GM23248 (cell line): Measurements from ENCODE around the gene SOBP. TPM values are rescaled to one million over a fixed set of nuclear protein-coding genes. Genes with fewer than 3 reads are reported as not detected.

ENCODE experiments used
- DNase-seq: peaks from one replicate; pipeline ENCODE4 v3.0.0-alpha.2; 2015
- H2AFZ ChIP-seq: fragments of 200-600 bp; sonication (generic); 2 replicates; pipeline ENCODE4 v1.6.1; 2016; ENCODE audit warnings: antibody characterized with exemption
- H3F3A ChIP-seq: fragments of 200-600 bp; sonication (generic); 2 replicates; pipeline ENCODE4 v1.6.1; 2016; ENCODE audit warnings: mild to moderate bottlenecking, antibody characterized with exemption, mixed run types; ENCODE audit not compliant: insufficient read depth
- H3K27ac ChIP-seq: fragments of 200-600 bp; sonication (generic); 2 replicates; pipeline ENCODE4 v1.5.1; 2016; ENCODE audit warnings: mild to moderate bottlenecking
- H3K27me3 ChIP-seq: fragments of 200-600 bp; sonication (generic); replicated peaks from 2 replicates; pipeline ENCODE4 v1.6.1; 2016; ENCODE audit warnings: mild to moderate bottlenecking; ENCODE audit not compliant: insufficient read depth
- H3K36me3 ChIP-seq: fragments of 200-600 bp; sonication (generic); 2 replicates; pipeline ENCODE4 v1.6.1; 2016; ENCODE audit warnings: low read depth, mild to moderate bottlenecking
- H3K4me1 ChIP-seq: fragments of 200-600 bp; sonication (generic); 2 replicates; pipeline ENCODE4 v1.6.1; 2016; ENCODE audit warnings: mild to moderate bottlenecking; ENCODE audit not compliant: insufficient read depth
- H3K4me2 ChIP-seq: fragments of 200-600 bp; sonication (generic); one replicate; pipeline ENCODE4 v1.6.1; 2016; ENCODE audit warnings: mild to moderate bottlenecking; ENCODE audit not compliant: unreplicated experiment
- H3K4me3 ChIP-seq: fragments of 200-600 bp; sonication (generic); 2 replicates; pipeline ENCODE4 v1.5.1; 2016; ENCODE audit warnings: mild to moderate bottlenecking
- H3K79me2 ChIP-seq: fragments of 200-600 bp; sonication (generic); 2 replicates; pipeline ENCODE4 v1.6.1; 2016; ENCODE audit warnings: mild to moderate bottlenecking; ENCODE audit not compliant: insufficient read depth
- H3K9ac ChIP-seq: fragments of 200-600 bp; sonication (generic); 2 replicates; pipeline ENCODE4 v1.6.1; 2016; ENCODE audit warnings: mild to moderate bottlenecking
- H3K9me2 ChIP-seq: fragments of 200-600 bp; sonication (generic); 2 replicates; pipeline ENCODE4 v1.6.1; 2016; ENCODE audit warnings: mixed run types, mild to moderate bottlenecking, moderate library complexity; ENCODE audit not compliant: insufficient read depth
- H3K9me3 ChIP-seq: fragments of 200-600 bp; sonication (generic); one replicate; pipeline ENCODE4 v1.6.1; 2017; ENCODE audit warnings: low read depth
- H4K20me1 ChIP-seq: fragments of 200-600 bp; sonication (generic); 2 replicates; pipeline ENCODE4 v1.6.0; 2016; ENCODE audit not compliant: insufficient read depth
- EZH2 ChIP-seq: fragments of 200-600 bp; sonication (generic); IDR thresholded peaks from 2 replicates; pipeline ENCODE4 v1.6.1; 2018; ENCODE audit warnings: antibody characterized with exemption, mild to moderate bottlenecking; ENCODE audit not compliant: insufficient read depth, poor library complexity, severe bottlenecking
- EZH2phosphoT487 ChIP-seq: fragments of 200-600 bp; sonication (generic); IDR thresholded peaks from 2 replicates; pipeline ENCODE4 v1.6.1; 2018; ENCODE audit warnings: antibody characterized with exemption, moderate library complexity, mild to moderate bottlenecking, low read depth; ENCODE audit not compliant: insufficient read depth
- WGBS, 2 experiments: methylation state at CpG; one replicate each; pipeline ENCODE4 v1.1.6; 2015 to 2017; ENCODE audit warnings: low lambda C conversion rate in 2 of 2, low coverage in 1 of 2; ENCODE audit errors: missing lambda C conversion rate in 2 of 2; 5-methylcytosine and 5-hydroxymethylcytosine counted together
- in situ Hi-C: fragments of 300-500 bp; cut with MboI; formaldehyde crosslinking; loops from 2 replicates; pipeline ENCODE4 v1.15.0; 2020
- polyA plus RNA-seq: library from polyadenylated mRNA; unstranded; fragments of >200 nt; fragmentation: Nextera tagmentation; extraction: Ambion mirVana; gene quantifications from 2 replicates; pipeline ENCODE4 v1.2.1, GENCODE V29; 2016
- total RNA-seq: library from RNA; depleted of rRNA; stranded (reverse); fragments of >200 nt; shearing (Covaris generic); gene quantifications from 2 replicates; pipeline ENCODE4 v1.2.3, GENCODE V29; 2014

The SOBP gene
- total and polyA plus RNA-seq, 2 experiments from 2014 or later: 0.38 to 0.97 TPM

GRCh38 chr6:107628878-107629277 lies 139.0 kb downstream of the SOBP start:
- 78 to 79% methylated on average over 3 of the region's 3 CpGs for WGBS, 2 experiments
- Histone ChIP-seq H3K27ac (no peak overlapping the region), H3K27me3 (no peaks in the 10 kb centered on the region), H3K4me2 (no peak overlapping the region), H3K9ac (no peak overlapping the region), H3K4me3 (no peak overlapping the region), H3K9me3 (no peaks in the 10 kb centered on the region), H4K20me1 (no peaks in the 10 kb centered on the region), H3F3A (no peaks in the 10 kb centered on the region), H2AFZ (no peak overlapping the region), H3K79me2 (no peaks in the 10 kb centered on the region), H3K9me2 (no peaks in the 10 kb centered on the region), H3K4me1 (peaks cover 6% of the 10 kb centered on the region), H3K36me3 (no peaks in the 10 kb centered on the region)
- in situ Hi-C loops: no loop called here
- DNase-seq: no peak
- no peak for TF ChIP-seq EZH2phosphoT487

DNA sequence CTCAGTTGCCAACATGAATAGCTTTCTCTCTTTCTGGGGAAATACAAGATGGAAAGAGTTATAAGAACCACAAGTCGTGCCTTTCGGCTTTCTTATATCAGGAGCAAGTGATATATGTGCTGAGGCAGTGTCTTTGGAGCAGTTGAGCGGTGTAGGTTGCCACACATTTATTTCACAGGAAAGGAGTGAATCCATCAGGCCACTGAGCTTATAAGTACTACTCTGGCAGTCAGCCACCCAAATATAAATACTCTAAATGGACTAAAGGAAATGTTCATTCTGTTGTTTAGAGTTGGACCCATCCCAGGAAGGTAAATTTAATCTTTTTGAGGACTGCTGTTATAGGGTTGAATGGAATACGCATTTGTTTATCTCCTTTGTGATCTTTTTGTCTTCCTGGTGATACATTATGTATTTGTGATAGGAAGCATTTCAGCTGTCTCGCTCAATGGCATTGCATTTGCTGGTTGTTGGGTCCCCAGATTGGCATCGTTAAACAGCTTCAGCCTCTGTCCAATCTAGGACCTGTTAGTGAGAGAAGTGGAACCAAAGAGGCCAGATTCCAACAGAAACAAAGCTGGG lies 139.7 kb downstream of the SOBP start:
- 94 to 95% methylated on average over 6 of the region's 6 CpGs for WGBS, 2 experiments
- no peaks in the 10 kb centered on the region for H3F3A ChIP-seq
- TF ChIP-seq EZH2 (no peak), EZH2phosphoT487 (no peak)
- no peak overlapping the region for H2AFZ ChIP-seq
- H3K4me1 ChIP-seq: no peaks in the 10 kb centered on the region
- in situ Hi-C loops: no loop called here
- no peak for DNase-seq
- H3K27me3 ChIP-seq: no peaks in the 10 kb centered on the region
- no peak overlapping the region for H3K4me3 ChIP-seq
- no peaks in the 10 kb centered on the region for H3K79me2 ChIP-seq
- H4K20me1 ChIP-seq: no peaks in the 10 kb centered on the region
- no peaks in the 10 kb centered on the region for H3K36me3 ChIP-seq
- no peaks in the 10 kb centered on the region for H3K9me2 ChIP-seq
- no peaks in the 10 kb centered on the region for H3K9me3 ChIP-seq
- no peak overlapping the region for H3K4me2 ChIP-seq
- no peak overlapping the region for H3K27ac ChIP-seq
- no peak overlapping the region for H3K9ac ChIP-seq

- Histone ChIP-seq H3K9ac (no peak overlapping the region), H4K20me1 (no peaks in the 10 kb centered on the region), H3K9me2 (no peaks in the 10 kb centered on the region), H3K4me1 (no peaks in the 10 kb centered on the region), H3K9me3 (no peaks in the 10 kb centered on the region), H3F3A (no peaks in the 10 kb centered on the region), H3K27ac (no peak overlapping the region), H3K27me3 (no peaks in the 10 kb centered on the region), H3K79me2 (no peaks in the 10 kb centered on the region), H3K4me2 (no peak overlapping the region), H2AFZ (no peak overlapping the region), H3K4me3 (no peak overlapping the region), H3K36me3 (no peaks in the 10 kb centered on the region)
- no peak for DNase-seq
- 88 to 94% methylated on average over 4 of the region's 4 CpGs for WGBS, 2 experiments
- in situ Hi-C loops: no loop called here
- TF ChIP-seq EZH2phosphoT487: no peak
- TF ChIP-seq EZH2: no peak
Observed at GRCh38 chr6:107630348-107630977, 140.5 kb downstream of the SOBP start.

- Histone ChIP-seq H3K27ac (no peak overlapping the region), H3K9ac (no peak overlapping the region), H3F3A (no peaks in the 10 kb centered on the region), H3K4me3 (no peak overlapping the region), H3K9me2 (no peaks in the 10 kb centered on the region), H2AFZ (no peak overlapping the region), H3K9me3 (no peaks in the 10 kb centered on the region), H3K79me2 (no peaks in the 10 kb centered on the region), H3K4me2 (no peak overlapping the region), H4K20me1 (no peaks in the 10 kb centered on the region), H3K4me1 (no peaks in the 10 kb centered on the region), H3K27me3 (no peaks in the 10 kb centered on the region), H3K36me3 (no peaks in the 10 kb centered on the region)
- in situ Hi-C loops: no loop called here
- 30 to 46% methylated on average over 2 of the region's 2 CpGs for WGBS, 2 experiments
- TF ChIP-seq EZH2: no peak
- TF ChIP-seq EZH2phosphoT487: no peak
- no peak for DNase-seq
Observed at GRCh38 chr6:107632381-107633136, 142.6 kb downstream of the SOBP start.
